BLaER1 treated with 17β-estradiol and CSF1 and Interleukin-3, amounts not matched to agents 10 nM and 100 nM (cell line): Measurements from ENCODE around the gene TM9SF1.

Experiments
- H3K27ac ChIP-seq, 11 experiments: shearing (Covaris generic); formaldehyde crosslinking; 2 replicates each; pipeline ENCODE4 v1.8.1; 2022
- H3K27me3 ChIP-seq, 11 experiments: shearing (Covaris generic); formaldehyde crosslinking; 2 replicates each; pipeline ENCODE4 v1.8.1; 2022
- H3K36me3 ChIP-seq, 11 experiments: shearing (Covaris generic); formaldehyde crosslinking; 2 replicates each; pipeline ENCODE4 v1.8.1; 2022
- H3K4me1 ChIP-seq, 10 experiments: shearing (Covaris generic); formaldehyde crosslinking; 2 replicates each; pipeline ENCODE4 v1.8.1; 2022
- H3K4me2 ChIP-seq, 11 experiments: shearing (Covaris generic); formaldehyde crosslinking; 2 replicates each; pipeline ENCODE4 v1.8.1; 2022
- H3K4me3 ChIP-seq, 10 experiments: shearing (Covaris generic); formaldehyde crosslinking; 2 replicates each; pipeline ENCODE4 v1.8.1; 2022
- H3K9ac ChIP-seq, 11 experiments: shearing (Covaris generic); formaldehyde crosslinking; 2 replicates each; pipeline ENCODE4 v1.8.1; 2022
- H3K9me3 ChIP-seq, 11 experiments: shearing (Covaris generic); formaldehyde crosslinking; replicated peaks in 1 of 11; 2 replicates each; pipeline ENCODE4 v1.8.1; 2022
- H4K20me1 ChIP-seq, 11 experiments: shearing (Covaris generic); formaldehyde crosslinking; 2 replicates each; pipeline ENCODE4 v1.8.1; 2022
- Cebpa-rat ChIP-seq, 11 experiments: shearing (Covaris generic); IDR thresholded peaks; 2 replicates each; pipeline ENCODE4 v1.8.1; 2022

TM9SF1 gene

DNA sequence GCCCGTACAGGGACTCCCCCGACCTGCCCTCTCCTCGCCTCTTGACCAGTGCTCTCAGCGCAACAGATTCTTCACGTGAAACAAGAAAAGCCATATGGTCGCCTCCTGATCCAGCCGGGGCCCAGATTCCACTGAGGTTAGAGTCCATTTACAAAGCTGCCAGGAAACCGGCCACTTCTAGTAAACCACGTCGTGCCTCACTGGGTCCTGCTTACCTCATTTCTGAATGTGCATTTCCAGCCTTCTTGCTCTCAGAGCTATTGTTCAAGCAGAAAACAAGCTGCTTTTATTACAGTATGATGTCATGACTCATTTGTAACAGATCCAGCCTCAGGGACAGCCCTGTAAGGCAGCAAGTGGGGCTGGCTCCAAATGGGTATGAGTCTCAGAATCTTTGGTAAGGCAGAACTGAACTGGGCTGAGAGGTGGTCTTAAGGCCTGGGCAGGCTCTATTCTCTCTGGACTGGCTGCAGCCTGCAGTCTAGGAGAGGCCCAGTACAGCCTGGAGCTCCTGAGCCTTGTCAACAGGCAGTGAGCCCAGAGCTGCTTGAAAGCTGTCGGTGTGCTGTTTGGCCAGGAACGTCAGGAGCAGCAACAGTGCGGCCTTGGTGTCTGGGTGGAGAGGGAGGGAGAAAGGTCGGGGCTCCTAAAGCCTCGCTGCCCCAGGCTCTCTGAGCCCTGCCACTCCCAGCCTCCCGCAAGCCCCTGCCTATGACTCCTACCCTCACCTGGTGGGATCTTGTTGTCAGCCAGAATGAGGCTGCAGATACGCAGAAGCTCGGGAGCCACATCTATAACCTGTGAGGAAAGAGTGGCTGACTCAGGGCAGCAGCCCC lies 15.1 kb downstream of the TM9SF1 start:
- peak overlapping the region in 10 of 11 experiments; percentile 9 to 57 (median 38); a peak in 16 of 22 replicates for H3K9ac ChIP-seq
- H4K20me1 ChIP-seq, result peaks cover 0 to 82% (median 45%) of the 10 kb centered on the region in 11 experiments; a peak in 20 of 22 replicates
- no peaks in the 10 kb centered on the region for H3K9me3 ChIP-seq
- H3K27me3 ChIP-seq, result no peaks in the 10 kb centered on the region
- peak overlapping the region in 9 of 11 experiments; percentile 41 to 75 (median 59); a peak in 18 of 22 replicates for H3K4me2 ChIP-seq
- H3K27ac ChIP-seq, result peak overlapping the region in 7 of 11 experiments; percentile 21 to 63 (median 39); a peak in 13 of 22 replicates
- TF ChIP-seq Cebpa-rat (IDR thresholded peaks at IDR 0.05), result no peak
- H3K4me1 ChIP-seq, result peaks cover 0 to 37% (median 31%) of the 10 kb centered on the region in 10 experiments; a peak in 18 of 20 replicates
- no peak overlapping the region for H3K4me3 ChIP-seq
- H3K36me3 ChIP-seq, result peaks cover 81 to 97% (median 89%) of the 10 kb centered on the region in 11 experiments

DNA sequence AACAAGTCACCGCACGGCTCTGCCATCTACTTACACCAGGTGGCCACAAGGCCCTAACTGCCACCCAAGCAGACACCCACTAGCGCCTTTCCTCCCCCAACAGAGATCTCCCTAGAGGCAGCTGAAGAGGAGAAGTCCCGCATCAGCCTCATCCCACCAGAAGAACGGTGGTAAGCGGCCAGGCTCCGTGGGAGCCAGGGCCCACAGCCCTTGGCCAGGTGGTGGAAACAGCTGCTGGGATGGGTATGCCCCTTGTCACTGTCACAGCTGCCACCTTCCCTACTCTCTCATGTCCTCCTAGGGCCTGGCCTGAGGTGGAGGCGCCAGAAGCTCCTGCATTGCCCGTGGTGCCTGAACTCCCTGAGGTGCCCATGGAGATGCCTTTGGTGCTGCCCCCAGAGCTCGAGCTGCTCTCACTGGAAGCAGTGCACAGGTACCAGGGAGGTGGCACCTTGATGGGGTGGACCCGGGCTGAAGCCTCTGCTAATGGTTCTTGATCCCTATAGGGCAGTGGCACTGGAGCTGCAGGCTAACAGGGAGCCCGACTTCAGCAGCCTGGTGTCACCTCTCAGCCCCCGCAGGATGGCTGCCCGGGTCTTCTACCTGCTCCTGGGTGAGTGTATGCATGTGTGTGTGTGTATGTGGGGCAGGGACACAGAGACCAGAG lies 15.8 kb downstream of the TM9SF1 start:
- peaks cover 0 to 75% (median 45%) of the 10 kb centered on the region in 11 experiments; a peak in 20 of 22 replicates for H4K20me1 ChIP-seq
- H3K27me3 ChIP-seq, result no peaks in the 10 kb centered on the region
- H3K4me2 ChIP-seq, result peak overlapping the region in 10 of 11 experiments; percentile 3 to 75 (median 59); a peak in 18 of 22 replicates
- peaks cover 73 to 97% (median 81%) of the 10 kb centered on the region in 11 experiments for H3K36me3 ChIP-seq
- H3K9me3 ChIP-seq, result no peaks in the 10 kb centered on the region
- peaks cover 0 to 37% (median 31%) of the 10 kb centered on the region in 10 experiments; a peak in 18 of 20 replicates for H3K4me1 ChIP-seq
- no peak for TF ChIP-seq Cebpa-rat (IDR thresholded peaks at IDR 0.05)
- peak overlapping the region in 7 of 11 experiments; percentile 21 to 63 (median 39); a peak in 11 of 22 replicates for H3K27ac ChIP-seq
- H3K4me3 ChIP-seq, result peak overlapping the region in 1 of 10 experiments; percentile 3; a peak in 1 of 20 replicates
- H3K9ac ChIP-seq, result peak overlapping the region in 10 of 11 experiments; percentile 9 to 57 (median 38); a peak in 17 of 22 replicates

DNA sequence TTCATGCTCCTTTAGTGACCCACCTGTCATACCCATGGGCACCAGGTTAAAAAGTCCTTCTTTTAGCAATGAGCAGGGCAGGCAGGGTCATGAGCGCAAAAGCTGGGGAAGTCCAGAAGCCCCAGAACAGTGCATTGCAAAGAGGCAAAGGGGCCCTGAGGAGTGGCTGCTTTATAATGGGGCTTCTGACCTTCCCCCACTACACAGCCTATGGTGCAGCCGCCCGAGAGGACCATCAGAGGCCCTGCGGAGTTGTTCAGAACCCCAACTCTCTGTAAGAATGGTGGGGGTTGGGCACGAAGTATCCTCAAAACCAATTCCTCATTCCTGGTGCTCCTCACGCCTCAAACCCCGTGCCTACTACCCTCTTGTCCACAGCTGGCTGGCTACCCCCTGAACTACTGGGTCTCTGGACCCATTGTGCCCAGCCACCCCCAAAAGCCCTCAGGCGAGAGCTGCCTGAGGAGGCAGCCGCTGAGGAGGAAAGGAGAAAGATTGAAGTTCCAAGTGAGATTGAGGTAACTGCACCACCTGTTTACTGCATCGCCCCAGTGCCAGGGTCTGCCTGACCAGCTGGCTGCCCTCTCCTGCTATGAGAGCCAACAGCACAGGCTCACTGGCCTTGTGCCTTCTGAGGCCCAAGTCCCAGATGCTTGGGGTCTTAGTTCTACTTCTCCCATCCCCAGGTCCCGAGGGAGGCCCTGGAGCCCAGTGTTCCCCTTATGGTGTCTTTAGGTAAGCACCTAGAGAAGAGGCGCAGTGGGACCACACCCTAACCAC lies 16.7 kb downstream of the TM9SF1 start:
- H3K27me3 ChIP-seq, result no peaks in the 10 kb centered on the region
- peak overlapping the region in 10 of 11 experiments; percentile 3 to 75 (median 59); a peak in 17 of 22 replicates for H3K4me2 ChIP-seq
- H3K9me3 ChIP-seq, result no peaks in the 10 kb centered on the region
- H3K4me1 ChIP-seq, result peaks cover 0 to 37% (median 31%) of the 10 kb centered on the region in 10 experiments; a peak in 18 of 20 replicates
- no peak for TF ChIP-seq Cebpa-rat (IDR thresholded peaks at IDR 0.05)
- H3K27ac ChIP-seq, result peak overlapping the region in 4 of 11 experiments; percentile 26 to 63 (median 48); a peak in 4 of 22 replicates
- H3K36me3 ChIP-seq, result peaks cover 66 to 99% (median 75%) of the 10 kb centered on the region in 11 experiments
- no peak overlapping the region for H3K4me3 ChIP-seq
- peaks cover 0 to 70% (median 45%) of the 10 kb centered on the region in 11 experiments; a peak in 20 of 22 replicates for H4K20me1 ChIP-seq
- peak overlapping the region in 8 of 11 experiments; percentile 24 to 57 (median 36); a peak in 11 of 22 replicates for H3K9ac ChIP-seq

DNA sequence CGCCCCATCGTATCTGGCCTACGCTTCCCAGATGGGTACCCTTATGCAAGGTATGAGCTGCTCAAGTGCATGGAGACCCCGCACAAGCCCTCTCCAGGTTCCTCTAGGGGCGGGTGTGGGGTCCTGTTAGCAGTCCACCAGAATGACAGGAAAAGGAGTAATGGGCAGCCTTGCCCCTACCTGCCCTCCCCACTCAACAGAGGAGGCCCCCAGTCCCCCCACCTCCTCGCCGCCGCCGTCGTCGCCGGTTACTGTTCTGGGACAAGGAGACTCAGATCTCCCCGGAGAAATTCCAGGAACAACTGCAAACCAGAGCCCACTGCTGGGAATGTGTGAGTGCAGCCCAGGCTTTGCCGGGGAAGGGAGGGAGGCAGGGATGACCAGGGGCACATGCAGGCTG lies 17.4 kb downstream of the TM9SF1 start:
- peaks cover 0 to 1% (median 0%) of the 10 kb centered on the region in 11 experiments; a peak in 1 of 22 replicates for H3K27me3 ChIP-seq
- peaks cover 59 to 100% (median 68%) of the 10 kb centered on the region in 11 experiments for H3K36me3 ChIP-seq
- no peak for TF ChIP-seq Cebpa-rat (IDR thresholded peaks at IDR 0.05)
- peaks cover 0 to 70% (median 45%) of the 10 kb centered on the region in 11 experiments; a peak in 21 of 22 replicates for H4K20me1 ChIP-seq
- no peak overlapping the region for H3K4me2 ChIP-seq
- H3K27ac ChIP-seq, result no peak overlapping the region
- no peak overlapping the region for H3K4me3 ChIP-seq
- H3K9ac ChIP-seq, result peak overlapping the region in 1 of 11 experiments; percentile 24; a peak in 1 of 22 replicates
- H3K4me1 ChIP-seq, result peaks cover 0 to 39% (median 31%) of the 10 kb centered on the region in 10 experiments; a peak in 18 of 20 replicates
- H3K9me3 ChIP-seq, result no peaks in the 10 kb centered on the region

DNA sequence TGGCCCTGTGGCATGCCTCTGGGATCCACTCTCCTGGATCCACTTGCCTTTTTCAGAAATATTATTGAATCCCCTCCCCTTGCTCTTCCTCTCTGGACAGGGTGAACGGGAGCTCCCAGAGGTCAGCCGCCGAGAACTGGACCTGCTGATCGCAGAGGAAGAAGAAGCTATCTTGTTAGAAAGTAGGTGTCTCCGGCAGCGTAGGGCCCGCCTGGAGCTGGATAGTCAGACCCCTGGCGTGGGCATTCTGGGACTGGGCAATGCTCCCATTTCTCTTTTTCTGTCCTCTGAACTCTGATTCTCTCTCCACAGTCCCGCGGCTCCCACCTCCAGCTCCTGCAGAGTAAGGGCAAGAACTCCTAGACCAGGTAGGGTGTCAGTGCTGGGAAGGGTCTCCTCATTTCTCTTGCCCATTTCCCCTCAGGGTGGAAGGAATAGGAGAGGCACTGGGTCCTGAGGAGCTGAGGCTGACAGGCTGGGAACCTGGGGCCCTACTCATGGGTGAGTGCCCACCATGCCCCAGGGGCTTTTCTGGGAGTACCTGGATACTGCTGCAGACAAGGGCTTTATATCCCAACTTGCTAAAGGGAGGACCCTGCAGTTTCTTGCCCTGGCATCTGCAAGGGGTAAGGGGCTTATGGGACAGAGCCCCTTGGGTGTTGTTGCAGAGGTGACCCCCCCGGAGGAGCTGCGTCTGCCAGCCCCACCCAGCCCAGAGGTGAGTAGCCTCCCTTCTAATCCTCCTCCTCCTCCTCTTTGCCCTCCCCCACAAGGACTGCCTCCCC lies 18.0 kb downstream of the TM9SF1 start:
- Histone ChIP-seq H3K4me3 (no peak overlapping the region), H4K20me1 (peaks cover 0 to 68% (median 44%) of the 10 kb centered on the region in 11 experiments; a peak in 21 of 22 replicates), H3K36me3 (peaks cover 52 to 100% (median 61%) of the 10 kb centered on the region in 11 experiments), H3K4me2 (no peak overlapping the region), H3K4me1 (peaks cover 0 to 46% (median 36%) of the 10 kb centered on the region in 10 experiments; a peak in 18 of 20 replicates), H3K27ac (no peak overlapping the region), H3K9me3 (no peaks in the 10 kb centered on the region), H3K27me3 (peaks cover 0 to 8% (median 4%) of the 10 kb centered on the region in 11 experiments; a peak in 17 of 22 replicates), H3K9ac (no peak overlapping the region)
- no peak for TF ChIP-seq Cebpa-rat (IDR thresholded peaks at IDR 0.05)

DNA sequence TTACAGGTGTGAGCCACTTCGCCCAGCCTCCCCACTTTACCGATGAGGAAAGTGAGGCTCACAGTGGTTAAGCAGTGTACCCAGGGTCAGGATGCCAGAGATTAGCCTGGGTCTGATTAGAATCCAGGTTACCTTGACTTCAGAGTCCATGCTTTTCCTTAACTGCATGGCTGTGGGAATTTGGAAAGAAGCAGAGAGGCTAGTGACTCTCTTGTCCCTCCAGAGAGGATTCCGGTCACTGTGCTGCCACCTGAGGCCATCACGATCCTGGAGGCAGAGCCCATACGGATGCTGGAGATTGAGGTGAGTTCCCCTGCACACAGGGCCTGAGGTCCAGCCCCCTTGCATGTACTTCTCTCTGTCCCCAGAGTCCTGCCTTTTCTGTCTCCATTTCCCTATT lies 18.6 kb downstream of the TM9SF1 start:
- H3K36me3 ChIP-seq, result peaks cover 46 to 97% (median 55%) of the 10 kb centered on the region in 11 experiments
- H3K4me3 ChIP-seq, result no peak overlapping the region
- no peaks in the 10 kb centered on the region for H3K9me3 ChIP-seq
- no peak overlapping the region for H3K27ac ChIP-seq
- peaks cover 2 to 14% (median 10%) of the 10 kb centered on the region in 11 experiments; a peak in 20 of 22 replicates for H3K27me3 ChIP-seq
- no peak overlapping the region for H3K4me2 ChIP-seq
- no peak for TF ChIP-seq Cebpa-rat (IDR thresholded peaks at IDR 0.05)
- H4K20me1 ChIP-seq, result peaks cover 0 to 68% (median 37%) of the 10 kb centered on the region in 11 experiments; a peak in 20 of 22 replicates
- peaks cover 5 to 48% (median 42%) of the 10 kb centered on the region in 10 experiments for H3K4me1 ChIP-seq
- no peak overlapping the region for H3K9ac ChIP-seq

DNA sequence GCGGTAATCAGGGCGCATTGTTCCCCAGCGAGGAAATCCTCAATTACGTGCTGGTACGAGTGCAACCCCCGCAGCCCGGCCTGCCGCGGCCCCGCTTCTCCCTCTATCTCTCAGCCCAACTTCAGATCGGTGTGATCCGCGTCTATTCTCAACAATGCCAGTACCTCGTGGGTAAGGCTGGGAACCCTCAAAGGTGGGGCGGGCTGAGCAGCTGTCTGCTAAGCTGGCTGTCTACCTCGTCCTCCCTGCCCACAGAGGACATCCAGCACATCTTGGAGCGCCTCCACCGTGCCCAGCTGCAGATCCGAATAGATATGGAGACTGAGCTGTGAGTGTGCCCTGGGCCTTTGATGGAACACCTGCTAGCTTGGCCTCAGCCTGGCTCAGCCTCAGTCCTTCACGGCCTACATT lies 22.4 kb downstream of the TM9SF1 start:
- no peaks in the 10 kb centered on the region for H3K9me3 ChIP-seq
- peaks cover 17 to 26% (median 20%) of the 10 kb centered on the region in 10 experiments for H3K4me1 ChIP-seq
- peak overlapping the region in 6 of 11 experiments; percentile 76 to 91 (median 82); a peak in 10 of 22 replicates for H3K4me2 ChIP-seq
- TF ChIP-seq Cebpa-rat (IDR thresholded peaks at IDR 0.05), result no peak
- H3K36me3 ChIP-seq, result peaks cover 9 to 89% (median 34%) of the 10 kb centered on the region in 11 experiments
- peaks cover 0 to 42% (median 2%) of the 10 kb centered on the region in 11 experiments; a peak in 8 of 22 replicates for H4K20me1 ChIP-seq
- no peak overlapping the region for H3K27ac ChIP-seq
- H3K27me3 ChIP-seq, result peaks cover 7 to 28% (median 24%) of the 10 kb centered on the region in 11 experiments; a peak in 21 of 22 replicates
- H3K9ac ChIP-seq, result no peak overlapping the region
- peak overlapping the region in 1 of 10 experiments; percentile 65; a peak in 3 of 20 replicates for H3K4me3 ChIP-seq
